NCI-H69 (cell line): Measurements from ENCODE around the gene LRP1B.

Source experiments
- DNase-seq: peaks from one replicate; lab custom pipeline; 2025; lab: John Stamatoyannopoulos, UW

Gene LRP1B

GRCh38 chr2:141508806-141509595 is 621.8 kb downstream of the LRP1B start:
- DNase-seq, result no peak

GRCh38 chr2:141508086-141508752 is 622.6 kb downstream of the LRP1B start:
- no peak for DNase-seq

- peak; percentile 69 for DNase-seq
Measured at GRCh38 chr2:141506135-141506534, 624.7 kb downstream of the LRP1B start.

- peak; percentile 2 for DNase-seq
Measured at GRCh38 chr2:141501752-141502151, 629.1 kb downstream of the LRP1B start.

GRCh38 chr2:141499123-141499522 is 631.7 kb downstream of the LRP1B start:
- no peak for DNase-seq

GRCh38 chr2:141498561-141498960 is 632.3 kb downstream of the LRP1B start:
- DNase-seq, result no peak

- no peak for DNase-seq
Measured at GRCh38 chr2:141497272-141497671, 633.5 kb downstream of the LRP1B start.

GRCh38 chr2:141496810-141497209 is 634.0 kb downstream of the LRP1B start:
- no peak for DNase-seq

- DNase-seq, result peak; percentile 59
Measured at GRCh38 chr2:141493936-141494335, 636.9 kb downstream of the LRP1B start.

GRCh38 chr2:141492816-141493215 is 638.0 kb downstream of the LRP1B start:
- DNase-seq, result no peak

GRCh38 chr2:141490886-141491285 is 639.9 kb downstream of the LRP1B start:
- no peak for DNase-seq

GRCh38 chr2:141482697-141483096 is 648.1 kb downstream of the LRP1B start:
- DNase-seq, result no peak

- no peak for DNase-seq
Measured at GRCh38 chr2:141475801-141476200, 655.0 kb downstream of the LRP1B start.

- DNase-seq, result no peak
Measured at GRCh38 chr2:141468761-141469160, 662.1 kb downstream of the LRP1B start.

- DNase-seq, result no peak
Measured at GRCh38 chr2:141467331-141467730, 663.5 kb downstream of the LRP1B start.

- no peak for DNase-seq
Measured at GRCh38 chr2:141464995-141465394, 665.8 kb downstream of the LRP1B start.

GRCh38 chr2:141458351-141458750 is 672.5 kb downstream of the LRP1B start:
- DNase-seq, result no peak

GRCh38 chr2:141455877-141456276 is 674.9 kb downstream of the LRP1B start:
- no peak for DNase-seq

GRCh38 chr2:141455211-141455826 is 675.5 kb downstream of the LRP1B start:
- no peak for DNase-seq

GRCh38 chr2:141440072-141440635 is 690.7 kb downstream of the LRP1B start:
- no peak for DNase-seq

GRCh38 chr2:141439524-141439923 is 691.3 kb downstream of the LRP1B start:
- DNase-seq, result peak; percentile 25

GRCh38 chr2:141438536-141438935 is 692.3 kb downstream of the LRP1B start:
- no peak for DNase-seq

GRCh38 chr2:141437521-141437920 is 693.3 kb downstream of the LRP1B start:
- no peak for DNase-seq
